Hepatocyte (in vitro differentiated cells): ENCODE measurements around the gene GRB10.

Experiments used
- EZH2 ChIP-seq: fragments of 200-600 bp; sonication (generic); IDR thresholded peaks from 2 replicates; pipeline ENCODE4 v1.6.1; 2016; ENCODE audit warnings: antibody characterized with exemption, mild to moderate bottlenecking, borderline replicate concordance
- TF ChIP-seq, protein P1 (sequence below): fragments of 200-600 bp; sonication (generic); IDR thresholded peaks from 2 replicates; pipeline ENCODE4 v1.5.1; 2016; ENCODE audit warnings: antibody characterized with exemption, mild to moderate bottlenecking; ENCODE audit not compliant: poor library complexity

DNA sequence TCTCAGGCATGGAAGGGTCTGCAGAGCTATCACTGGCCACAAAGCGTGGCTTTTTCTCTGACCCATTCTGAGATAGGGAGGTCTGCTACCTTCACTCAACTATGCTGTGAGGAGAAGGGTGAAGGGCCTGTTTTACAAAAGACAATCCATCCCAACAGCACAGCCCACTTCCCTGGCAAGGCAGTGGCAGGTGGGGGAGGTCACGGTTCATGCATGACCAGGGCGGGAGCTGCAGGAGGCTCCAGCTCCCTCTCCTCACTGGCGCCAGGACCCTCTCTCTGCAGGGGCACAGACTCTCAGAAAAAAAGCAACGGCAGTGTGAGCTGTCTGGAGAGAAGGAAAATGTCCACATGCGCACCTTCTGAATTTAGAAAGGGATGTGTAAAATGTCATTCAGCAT, 28.5 kb downstream of the GRB10 start:
- TF ChIP-seq, protein P1, sequence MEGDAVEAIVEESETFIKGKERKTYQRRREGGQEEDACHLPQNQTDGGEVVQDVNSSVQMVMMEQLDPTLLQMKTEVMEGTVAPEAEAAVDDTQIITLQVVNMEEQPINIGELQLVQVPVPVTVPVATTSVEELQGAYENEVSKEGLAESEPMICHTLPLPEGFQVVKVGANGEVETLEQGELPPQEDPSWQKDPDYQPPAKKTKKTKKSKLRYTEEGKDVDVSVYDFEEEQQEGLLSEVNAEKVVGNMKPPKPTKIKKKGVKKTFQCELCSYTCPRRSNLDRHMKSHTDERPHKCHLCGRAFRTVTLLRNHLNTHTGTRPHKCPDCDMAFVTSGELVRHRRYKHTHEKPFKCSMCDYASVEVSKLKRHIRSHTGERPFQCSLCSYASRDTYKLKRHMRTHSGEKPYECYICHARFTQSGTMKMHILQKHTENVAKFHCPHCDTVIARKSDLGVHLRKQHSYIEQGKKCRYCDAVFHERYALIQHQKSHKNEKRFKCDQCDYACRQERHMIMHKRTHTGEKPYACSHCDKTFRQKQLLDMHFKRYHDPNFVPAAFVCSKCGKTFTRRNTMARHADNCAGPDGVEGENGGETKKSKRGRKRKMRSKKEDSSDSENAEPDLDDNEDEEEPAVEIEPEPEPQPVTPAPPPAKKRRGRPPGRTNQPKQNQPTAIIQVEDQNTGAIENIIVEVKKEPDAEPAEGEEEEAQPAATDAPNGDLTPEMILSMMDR = no peak
- TF ChIP-seq EZH2 = no peak
